Neutrophil (primary cell): ENCODE data around the gene GALNT9.

Source experiments
- H3K27ac ChIP-seq: fragments of 200-600 bp; sonication (generic); 2 replicates; pipeline ENCODE4 v1.5.1; 2016; ENCODE audit warnings: mild to moderate bottlenecking, moderate library complexity
- H3K27me3 ChIP-seq: fragments of 200-600 bp; sonication (generic); 2 replicates; pipeline ENCODE4 v1.6.0; 2016; ENCODE audit warnings: mild to moderate bottlenecking
- H3K36me3 ChIP-seq: fragments of 200-600 bp; sonication (generic); 2 replicates; pipeline ENCODE4 v1.5.1; 2017
- H3K4me1 ChIP-seq, 2 experiments: fragments of 200-600 bp in 1 of 2; sonication (generic) in 1 of 2; 1 replicate in 1 of 2; 2 replicates in 1 of 2; pipeline versions ENCODE4 v1.5.1 to v1.6.1; 2013 to 2016; ENCODE audit warnings: low read depth in 1 of 2, low read length in 1 of 2, mild to moderate bottlenecking in 1 of 2, moderate library complexity in 1 of 2; ENCODE audit not compliant: control insufficient read depth in 1 of 2, insufficient read depth in 1 of 2
- H3K4me3 ChIP-seq, 2 experiments: fragments of 200-600 bp in 1 of 2; sonication (generic) in 1 of 2; 1 replicate in 1 of 2; 2 replicates in 1 of 2; pipeline ENCODE4 v1.5.1; 2013 to 2016; ENCODE audit warnings: low read depth in 1 of 2, low read length in 1 of 2, mild to moderate bottlenecking in 1 of 2, moderate library complexity in 1 of 2
- H3K9me3 ChIP-seq: fragments of 200-600 bp; sonication (generic); 2 replicates; pipeline ENCODE4 v1.5.1; 2016
- TF ChIP-seq, protein P1 (sequence below): fragments of 200-600 bp; sonication (generic); IDR thresholded peaks from 2 replicates; pipeline ENCODE4 v1.5.1; 2016; ENCODE audit warnings: antibody characterized with exemption

The GALNT9 gene

DNA sequence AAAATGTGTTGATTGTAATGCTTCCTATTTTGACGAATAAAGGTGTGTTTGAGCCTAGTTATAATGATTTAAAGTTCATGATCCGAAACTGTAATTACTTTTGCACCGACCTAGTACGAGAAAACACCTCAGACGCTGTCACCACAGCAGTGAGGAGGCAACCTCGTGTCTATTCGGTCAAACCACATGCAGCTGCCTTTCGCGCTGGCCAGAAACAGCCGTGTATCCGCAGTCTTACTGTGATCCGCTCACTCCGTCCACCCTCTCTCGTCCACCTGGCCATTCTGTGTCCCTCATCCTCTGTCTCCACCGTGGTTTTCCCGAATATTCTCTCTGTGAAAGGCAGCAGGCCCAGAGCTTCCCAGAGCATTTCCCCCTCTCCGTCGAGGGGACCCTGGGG is 118.1 kb downstream of the GALNT9 start:
- no peaks in the 10 kb centered on the region for H3K4me1 ChIP-seq
- no peaks in the 10 kb centered on the region for H3K9me3 ChIP-seq
- H3K4me3 ChIP-seq = no peak overlapping the region
- H3K36me3 ChIP-seq = no peaks in the 10 kb centered on the region
- H3K27ac ChIP-seq = no peak overlapping the region
- TF ChIP-seq, protein P1, sequence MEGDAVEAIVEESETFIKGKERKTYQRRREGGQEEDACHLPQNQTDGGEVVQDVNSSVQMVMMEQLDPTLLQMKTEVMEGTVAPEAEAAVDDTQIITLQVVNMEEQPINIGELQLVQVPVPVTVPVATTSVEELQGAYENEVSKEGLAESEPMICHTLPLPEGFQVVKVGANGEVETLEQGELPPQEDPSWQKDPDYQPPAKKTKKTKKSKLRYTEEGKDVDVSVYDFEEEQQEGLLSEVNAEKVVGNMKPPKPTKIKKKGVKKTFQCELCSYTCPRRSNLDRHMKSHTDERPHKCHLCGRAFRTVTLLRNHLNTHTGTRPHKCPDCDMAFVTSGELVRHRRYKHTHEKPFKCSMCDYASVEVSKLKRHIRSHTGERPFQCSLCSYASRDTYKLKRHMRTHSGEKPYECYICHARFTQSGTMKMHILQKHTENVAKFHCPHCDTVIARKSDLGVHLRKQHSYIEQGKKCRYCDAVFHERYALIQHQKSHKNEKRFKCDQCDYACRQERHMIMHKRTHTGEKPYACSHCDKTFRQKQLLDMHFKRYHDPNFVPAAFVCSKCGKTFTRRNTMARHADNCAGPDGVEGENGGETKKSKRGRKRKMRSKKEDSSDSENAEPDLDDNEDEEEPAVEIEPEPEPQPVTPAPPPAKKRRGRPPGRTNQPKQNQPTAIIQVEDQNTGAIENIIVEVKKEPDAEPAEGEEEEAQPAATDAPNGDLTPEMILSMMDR = no peak
- peaks cover 30% of the 10 kb centered on the region for H3K27me3 ChIP-seq

DNA sequence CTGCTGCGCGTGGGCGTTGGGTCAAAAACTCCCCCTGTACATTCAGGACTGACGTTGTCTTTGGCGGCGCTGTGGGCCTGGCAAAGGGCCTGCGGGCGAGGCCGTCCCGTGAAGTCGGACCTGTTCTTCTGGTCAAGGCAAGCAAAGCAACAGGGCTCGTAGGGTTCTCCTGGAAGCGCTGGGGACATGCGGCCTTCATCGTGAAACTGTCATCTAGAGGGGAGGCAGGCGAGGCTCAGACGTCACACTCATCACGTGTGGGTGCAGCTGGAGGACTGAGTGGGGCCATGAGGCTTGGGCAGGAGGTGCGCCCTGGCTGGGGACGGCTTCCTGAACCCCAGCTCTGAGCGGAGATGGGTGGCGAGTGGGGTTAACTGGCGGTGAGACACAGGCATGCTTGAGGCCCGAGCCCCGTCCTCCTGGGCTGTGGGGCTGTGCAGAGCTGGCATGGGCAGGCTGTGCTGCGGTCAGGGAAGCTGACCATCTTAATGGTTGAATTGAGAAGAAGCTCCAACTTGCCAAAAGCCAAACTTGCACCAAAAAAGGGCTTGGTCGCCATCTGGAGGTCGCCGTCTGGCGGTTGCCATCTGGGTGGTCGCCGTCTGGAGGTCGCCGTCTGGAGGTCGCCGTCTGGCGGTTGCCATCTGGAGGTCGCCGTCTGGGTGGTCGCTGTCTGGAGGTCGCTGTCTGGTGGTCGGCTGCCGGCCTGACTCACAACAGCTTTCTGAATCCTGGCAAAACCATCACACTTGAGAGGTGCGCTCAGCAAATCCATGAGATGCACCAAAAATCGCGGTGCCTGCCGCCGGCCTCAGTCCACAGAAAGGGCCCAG is 119.0 kb downstream of the GALNT9 start:
- peaks cover 39% of the 10 kb centered on the region for H3K27me3 ChIP-seq
- H3K9me3 ChIP-seq = no peaks in the 10 kb centered on the region

DNA sequence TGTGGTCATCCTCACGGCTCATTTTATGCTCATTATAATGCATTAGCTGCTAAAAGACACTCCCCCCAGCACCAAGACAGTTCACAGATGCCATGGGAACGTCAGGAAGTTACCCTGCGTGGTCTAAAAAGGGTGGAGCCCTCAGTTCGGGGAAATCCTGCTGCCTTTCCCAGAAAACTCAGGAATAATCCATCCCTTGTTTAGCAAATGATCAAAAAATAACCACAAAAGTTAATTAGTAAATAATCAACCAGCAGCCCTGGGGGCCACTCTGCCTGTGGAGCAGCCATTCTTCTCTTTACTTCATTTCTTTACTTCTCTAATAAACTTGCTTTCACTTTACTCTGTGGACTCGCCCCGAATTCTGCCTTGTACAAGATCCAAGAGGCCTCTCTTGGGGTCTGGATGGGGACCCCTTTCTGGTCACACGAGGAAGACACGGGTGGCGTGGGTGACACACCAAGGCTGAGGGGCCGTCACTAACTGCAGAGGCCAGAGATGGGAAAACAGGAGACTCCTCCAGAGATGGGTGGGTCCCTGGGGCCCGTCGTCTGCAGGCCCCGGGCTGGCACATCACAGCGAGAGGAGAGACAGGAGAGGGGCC is 119.7 kb downstream of the GALNT9 start:
- peaks cover 41% of the 10 kb centered on the region for H3K27me3 ChIP-seq
- TF ChIP-seq, protein P1 = no peak

More for the DNA sequence above, 119.0 kb downstream of the GALNT9 start:
- no peak overlapping the region for H3K27ac ChIP-seq
- H3K4me3 ChIP-seq = no peak overlapping the region
- H3K36me3 ChIP-seq = no peaks in the 10 kb centered on the region
- H3K4me1 ChIP-seq = no peaks in the 10 kb centered on the region
- TF ChIP-seq, protein P1 = no peak

DNA sequence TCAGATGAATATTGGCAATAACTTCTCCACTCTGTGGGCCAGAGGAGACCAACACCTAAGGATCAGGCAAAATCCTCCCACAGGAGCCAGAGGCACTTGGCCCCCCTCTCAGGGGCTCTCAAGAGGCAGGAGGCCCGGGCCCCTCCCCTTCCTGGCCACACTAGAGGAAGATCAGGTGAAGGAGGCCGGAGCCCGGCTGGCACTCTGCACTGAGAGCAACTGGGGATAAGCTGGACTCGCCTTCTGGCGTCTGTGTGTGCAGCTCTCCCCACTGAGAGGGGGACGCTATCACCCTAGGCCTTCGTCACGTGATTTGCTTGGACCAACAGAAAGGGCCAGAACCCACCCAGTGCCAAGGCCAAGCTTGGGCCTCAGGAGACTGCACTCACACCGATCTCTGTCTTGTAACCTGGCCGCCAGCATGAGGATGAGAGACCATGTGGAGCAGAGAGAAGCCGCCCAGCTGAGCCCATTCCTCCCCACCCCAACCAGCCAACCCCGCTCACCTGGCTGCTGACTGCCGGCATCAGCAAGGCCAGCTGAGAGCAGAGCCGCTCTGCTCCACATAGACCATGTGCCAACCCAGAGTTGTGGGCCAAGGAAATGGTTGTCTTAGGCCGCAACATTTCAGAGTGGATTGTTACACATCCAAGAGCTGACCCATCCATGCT is 121.1 kb downstream of the GALNT9 start:
- TF ChIP-seq, protein P1 = no peak
- H3K4me3 ChIP-seq = no peak overlapping the region
- no peaks in the 10 kb centered on the region for H3K9me3 ChIP-seq
- no peaks in the 10 kb centered on the region for H3K4me1 ChIP-seq
- H3K36me3 ChIP-seq = no peaks in the 10 kb centered on the region
- H3K27ac ChIP-seq = no peak overlapping the region
- peaks cover 49% of the 10 kb centered on the region for H3K27me3 ChIP-seq

More for the DNA sequence above, 119.7 kb downstream of the GALNT9 start:
- Histone ChIP-seq H3K9me3 (no peaks in the 10 kb centered on the region), H3K27ac (no peak overlapping the region), H3K4me1 (no peaks in the 10 kb centered on the region), H3K4me3 (no peak overlapping the region), H3K36me3 (no peaks in the 10 kb centered on the region)

DNA sequence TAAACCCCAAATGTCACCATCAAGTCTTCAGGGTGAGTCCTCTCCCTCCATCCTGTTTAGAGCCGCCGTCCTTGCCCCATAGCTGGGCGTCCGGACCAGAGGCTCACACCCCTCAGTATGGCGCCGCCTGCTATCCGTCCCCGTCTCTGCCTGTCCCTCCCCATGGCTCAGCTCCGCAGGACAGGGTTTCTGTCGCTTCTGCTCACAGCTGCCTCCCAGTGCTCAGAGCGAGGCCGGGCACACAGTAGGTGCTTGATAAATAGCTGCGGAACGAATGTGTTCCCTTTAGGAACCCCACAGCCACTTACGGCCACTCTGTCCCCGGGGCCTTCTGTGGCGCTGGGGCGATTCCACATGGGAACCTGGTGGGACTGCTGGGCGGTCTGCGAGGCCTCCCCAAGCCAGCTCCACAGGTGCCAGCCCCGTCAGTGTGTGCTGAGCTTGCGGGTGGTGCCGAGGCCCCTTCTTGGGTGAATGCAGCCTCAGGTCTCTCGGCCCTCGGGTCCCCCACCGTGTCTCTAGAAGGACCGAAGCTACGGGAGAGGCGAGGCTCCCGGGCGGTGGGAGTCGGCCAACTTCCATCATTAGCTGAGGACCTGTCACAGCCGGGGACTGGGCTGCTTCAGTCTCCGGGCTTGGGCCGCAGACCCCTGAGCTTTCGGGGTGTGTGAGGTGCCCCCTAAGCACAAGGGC is 122.2 kb downstream of the GALNT9 start:
- H3K27me3 ChIP-seq = peaks cover 54% of the 10 kb centered on the region
- TF ChIP-seq, protein P1 = no peak

More for the DNA sequence above, 122.2 kb downstream of the GALNT9 start:
- Histone ChIP-seq H3K9me3 (no peaks in the 10 kb centered on the region), H3K36me3 (no peaks in the 10 kb centered on the region), H3K4me3 (no peak overlapping the region), H3K4me1 (no peaks in the 10 kb centered on the region), H3K27ac (no peak overlapping the region)
